ENCODE measurements around the gene MPV17L2. TPM values are rescaled to one million over a fixed set of nuclear protein-coding genes. Genes with fewer than 3 reads are reported as not detected.
A peak's percentile ranks its signal among the peaks of the same experiment; 100 is the strongest.

MPV17L2 gene
- total RNA-seq, 2 donors from 2014 or later, result 9.8 to 10.1 TPM

DNA sequence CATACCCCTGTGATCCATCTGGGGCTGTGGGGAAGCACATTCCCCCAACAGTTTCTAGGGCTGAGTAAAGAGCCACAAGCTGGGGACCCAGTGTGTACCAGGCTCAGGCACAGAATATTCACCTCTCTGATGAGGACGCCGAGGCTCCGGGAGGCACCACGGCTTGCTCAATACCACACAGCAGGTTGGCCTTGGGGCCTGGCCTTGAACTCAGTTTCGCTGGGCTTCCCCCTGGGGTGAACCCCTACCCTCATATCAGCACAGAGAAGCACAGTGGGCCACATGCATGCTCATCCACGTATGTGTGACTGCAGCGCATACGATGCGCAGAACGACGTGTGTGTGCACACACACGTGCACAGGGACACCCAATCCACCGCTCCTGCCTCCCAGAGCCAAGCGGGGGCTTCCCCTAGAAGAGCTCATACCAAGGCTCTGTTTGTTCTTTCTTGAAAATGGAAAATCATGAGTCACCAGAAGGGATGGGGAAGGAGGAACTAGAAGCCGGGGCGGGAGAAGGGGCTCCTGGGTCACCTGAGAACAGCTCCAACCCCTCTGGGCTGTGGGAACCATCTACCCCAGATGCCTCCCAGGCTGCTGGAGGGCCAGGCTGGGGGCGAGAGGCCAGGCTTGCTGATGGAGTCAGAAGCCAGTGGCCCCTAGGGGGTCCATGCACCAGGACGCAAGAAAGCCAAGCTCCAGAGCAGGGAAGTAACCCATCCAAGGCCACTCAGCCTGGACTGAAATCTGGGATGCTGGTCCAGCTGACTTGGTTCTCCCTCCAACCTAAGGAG is 38.1 kb downstream of the MPV17L2 start:
- H3K27ac Mint-ChIP-seq, result no peak overlapping the region
- no peak for ATAC-seq (replicated peaks in 1 of 2)
- H3K27me3 Mint-ChIP-seq (ENCODE audit: low read depth), result peaks cover 71% of the 10 kb centered on the region
- H3K4me1 Mint-ChIP-seq (ENCODE audit: low read depth), result peaks cover 12% of the 10 kb centered on the region
- no peak for DNase-seq
- peaks cover 0 to 3% of the 10 kb centered on the region in 2 donors for H3K36me3 Mint-ChIP-seq (ENCODE audit: insufficient read depth in 2 of 2)
- H3K4me3 Mint-ChIP-seq, result no peak overlapping the region
- H3K9me3 Mint-ChIP-seq, result no peaks in the 10 kb centered on the region

DNA sequence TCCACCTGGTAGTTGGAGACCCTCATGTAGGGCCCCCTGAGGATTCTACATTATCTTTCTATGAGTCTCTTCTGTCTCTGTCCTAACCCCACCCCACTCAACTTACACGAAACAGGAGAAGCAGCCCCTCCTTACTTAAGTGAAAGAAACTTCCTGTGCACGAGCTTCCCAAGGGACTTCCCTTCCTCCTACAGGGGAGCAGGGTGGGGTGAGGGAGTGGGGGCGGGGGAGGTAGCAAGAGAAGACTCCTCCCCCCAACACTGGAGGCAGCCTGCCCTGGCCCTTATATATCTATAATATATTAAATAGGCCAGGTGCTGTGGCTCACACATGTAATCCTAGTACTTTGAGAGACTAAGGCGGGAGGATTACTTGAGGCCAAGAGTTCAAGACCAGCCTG is 38.8 kb downstream of the MPV17L2 start:
- Mint-ChIP-seq H3K36me3 (ENCODE audit: insufficient read depth in 2 of 2) (peaks cover 0 to 3% of the 10 kb centered on the region in 2 donors), H3K4me3 (no peak overlapping the region), H3K9me3 (no peaks in the 10 kb centered on the region), H3K4me1 (ENCODE audit: low read depth) (peaks cover 12% of the 10 kb centered on the region), H3K27me3 (ENCODE audit: low read depth) (peaks cover 68% of the 10 kb centered on the region), H3K27ac (no peak overlapping the region)
- ATAC-seq (replicated peaks in 1 of 2) (no peak), DNase-seq (no peak)

DNA sequence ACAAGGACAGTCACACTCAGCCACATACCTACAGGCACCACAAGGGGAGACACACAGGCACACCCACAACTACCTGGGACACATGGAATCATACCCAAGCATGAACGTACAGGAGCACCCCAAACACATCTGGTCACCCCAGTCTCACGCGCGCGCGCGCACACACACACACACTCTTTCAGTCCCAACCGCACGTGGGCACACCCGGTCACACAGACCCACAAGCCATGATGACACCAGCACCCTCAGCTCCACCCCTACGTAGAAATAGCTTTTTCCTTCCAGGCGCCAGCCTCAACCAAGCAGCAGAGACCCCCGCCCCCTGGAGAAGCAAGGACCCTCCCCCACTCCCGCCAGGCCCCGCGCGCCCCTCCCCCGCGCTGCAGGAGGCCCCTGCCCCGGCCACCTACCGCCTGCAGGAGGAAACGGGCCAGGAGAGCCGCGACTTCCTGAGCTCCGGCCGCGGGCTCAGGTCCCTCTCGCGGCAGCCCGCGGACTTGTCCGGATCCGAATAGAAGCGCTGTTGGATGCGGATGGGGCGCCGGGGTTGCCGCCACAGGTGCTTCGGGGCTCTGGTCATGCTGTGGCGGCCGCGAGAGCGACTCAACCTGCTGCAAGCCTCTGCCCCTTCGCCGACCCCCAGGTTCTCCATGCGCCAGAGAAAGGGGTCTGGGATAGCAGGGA is 39.7 kb downstream of the MPV17L2 start:
- Mint-ChIP-seq H3K9me3 (no peaks in the 10 kb centered on the region), H3K4me3 (no peak overlapping the region), H3K36me3 (ENCODE audit: insufficient read depth in 2 of 2) (peaks cover 0 to 3% of the 10 kb centered on the region in 2 donors), H3K27me3 (ENCODE audit: low read depth) (peaks cover 59% of the 10 kb centered on the region), H3K27ac (no peak overlapping the region), H3K4me1 (ENCODE audit: low read depth) (peaks cover 12% of the 10 kb centered on the region)
- DNase-seq, result peak in 1 of 2 donors; percentile 33
- ATAC-seq (replicated peaks in 1 of 2), result peak; percentile 44 to 62

DNA sequence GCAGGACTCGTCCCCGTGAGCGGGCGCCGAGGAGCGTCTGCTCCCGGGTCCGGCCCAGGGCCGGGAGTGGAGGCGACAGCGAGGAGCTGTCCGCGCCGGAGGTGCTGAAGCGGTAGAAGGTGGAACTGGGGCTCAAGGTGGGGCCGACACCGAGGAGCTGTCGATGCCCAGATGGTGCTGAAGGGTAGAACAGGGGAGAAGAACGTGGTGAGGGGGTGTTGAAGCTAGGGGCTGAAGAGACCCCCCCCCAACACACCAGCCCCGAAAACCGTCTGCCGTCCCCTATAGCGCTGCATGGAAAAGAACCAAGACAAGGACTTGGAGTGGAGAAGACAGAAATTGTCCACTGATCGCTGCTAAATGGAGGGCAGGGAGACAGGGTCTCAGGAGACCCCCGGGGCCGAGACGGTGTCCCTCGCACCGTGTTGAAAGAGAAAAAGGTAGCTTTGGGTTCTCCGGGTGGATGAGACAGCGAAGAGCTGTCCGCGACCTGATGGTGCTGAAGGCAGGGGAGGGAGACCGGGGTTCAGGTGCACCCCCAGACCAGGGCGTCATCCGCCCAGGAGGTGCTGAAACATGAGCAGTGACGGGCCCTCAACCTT is 40.3 kb downstream of the MPV17L2 start:
- H3K27me3 Mint-ChIP-seq (ENCODE audit: low read depth), result peaks cover 55% of the 10 kb centered on the region
- peak; percentile 51 to 65 for DNase-seq
- peaks cover 0 to 3% of the 10 kb centered on the region in 2 donors for H3K36me3 Mint-ChIP-seq (ENCODE audit: insufficient read depth in 2 of 2)
- no peak overlapping the region for H3K27ac Mint-ChIP-seq
- H3K9me3 Mint-ChIP-seq, result no peaks in the 10 kb centered on the region
- peaks cover 12% of the 10 kb centered on the region for H3K4me1 Mint-ChIP-seq (ENCODE audit: low read depth)
- H3K4me3 Mint-ChIP-seq, result no peak overlapping the region
- ATAC-seq (replicated peaks in 1 of 2), result peak; percentile 52 to 57

DNA sequence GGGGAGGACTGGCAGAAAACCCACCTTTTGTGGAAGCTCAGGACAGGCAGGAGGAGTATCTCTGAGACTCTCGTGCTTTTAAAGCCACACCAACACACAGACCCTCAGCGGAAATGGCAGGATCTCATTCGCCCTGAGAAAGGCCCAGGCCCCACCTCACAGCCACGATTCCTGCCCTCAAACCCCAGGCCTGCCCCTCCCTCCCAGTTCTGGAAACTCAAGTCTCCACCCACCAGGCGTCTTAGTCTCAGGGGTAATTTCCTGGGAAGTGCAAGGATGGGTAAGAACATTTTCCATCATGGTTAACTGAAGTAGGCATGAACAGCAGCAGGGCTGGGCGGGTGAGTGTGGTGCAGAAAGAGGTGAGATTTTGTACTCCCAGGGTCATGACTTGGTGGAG is 41.2 kb downstream of the MPV17L2 start:
- H3K9me3 Mint-ChIP-seq, result no peaks in the 10 kb centered on the region
- ATAC-seq (replicated peaks in 1 of 2), result no peak
- H3K27ac Mint-ChIP-seq, result no peak overlapping the region
- peaks cover 58% of the 10 kb centered on the region for H3K27me3 Mint-ChIP-seq (ENCODE audit: low read depth)
- H3K36me3 Mint-ChIP-seq (ENCODE audit: insufficient read depth in 2 of 2), result peaks cover 0 to 3% of the 10 kb centered on the region in 2 donors
- no peak for DNase-seq
- no peak overlapping the region for H3K4me3 Mint-ChIP-seq
- H3K4me1 Mint-ChIP-seq (ENCODE audit: low read depth), result peaks cover 12% of the 10 kb centered on the region

DNA sequence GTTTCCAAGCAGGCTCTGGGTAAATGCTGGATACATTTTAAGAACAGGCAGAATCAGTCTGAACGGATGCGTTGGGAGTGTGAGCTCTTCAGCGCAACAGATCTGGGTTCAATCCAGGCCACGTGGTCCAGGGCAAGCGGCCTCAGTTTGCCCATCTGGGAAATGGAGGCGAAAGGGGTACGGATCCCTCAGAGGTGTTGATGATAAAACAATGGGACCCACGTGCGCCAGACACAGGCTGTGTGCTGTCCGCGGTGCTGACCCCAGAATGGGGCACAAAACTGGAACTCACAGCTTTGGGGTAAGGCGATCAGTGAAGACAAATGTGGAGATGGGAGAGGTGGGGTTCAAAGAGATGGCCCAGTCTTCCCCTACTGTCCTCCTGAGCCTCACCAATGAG is 46.3 kb downstream of the MPV17L2 start:
- ATAC-seq (replicated peaks in 1 of 2), result no peak
- Mint-ChIP-seq H3K4me3 (no peak overlapping the region), H3K27me3 (ENCODE audit: low read depth) (peaks cover 17% of the 10 kb centered on the region), H3K4me1 (ENCODE audit: low read depth) (no peaks in the 10 kb centered on the region), H3K36me3 (ENCODE audit: insufficient read depth in 2 of 2) (no peaks in the 10 kb centered on the region), H3K9me3 (no peaks in the 10 kb centered on the region), H3K27ac (no peak overlapping the region)
- no peak for DNase-seq

DNA sequence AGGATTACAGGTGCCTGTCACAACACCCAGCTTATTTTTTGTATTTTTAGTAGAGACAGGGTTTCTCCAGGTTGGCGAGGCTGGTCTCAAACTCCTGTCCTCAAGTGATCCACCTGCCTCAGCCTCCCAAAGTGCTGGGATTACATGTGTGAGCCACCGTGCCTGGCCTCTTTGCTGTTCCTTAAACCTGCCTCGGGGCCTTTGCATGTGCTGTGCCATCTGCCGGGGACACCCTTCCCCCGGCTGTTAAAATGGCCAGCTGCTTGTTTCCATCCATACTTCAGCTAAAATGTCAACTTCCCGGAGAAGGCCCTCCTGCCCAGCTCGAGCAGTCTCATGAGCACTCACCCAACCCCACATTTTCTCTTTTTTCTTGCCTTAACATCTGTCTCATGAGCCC is 52.3 kb downstream of the MPV17L2 start:
- Mint-ChIP-seq H3K4me1 (ENCODE audit: low read depth) (no peaks in the 10 kb centered on the region), H3K9me3 (no peaks in the 10 kb centered on the region), H3K36me3 (ENCODE audit: insufficient read depth in 2 of 2) (no peaks in the 10 kb centered on the region), H3K27me3 (ENCODE audit: low read depth) (no peaks in the 10 kb centered on the region), H3K4me3 (no peak overlapping the region), H3K27ac (no peak overlapping the region)
- DNase-seq (no peak), ATAC-seq (replicated peaks in 1 of 2) (no peak)

Other genes with a start within 250 kb of the MPV17L2 start
- gene KCNN1, start 226.1 kb upstream of the MPV17L2 start, total RNA-seq, result 1 to 10 TPM in 1 of 2 donors, under 1 TPM in 1; 0.69 to 1.2 TPM
- gene ARRDC2, start 185.0 kb upstream of the MPV17L2 start, total RNA-seq, result 10 to 100 TPM; 41.4 to 47.9 TPM
- gene IL12RB1, start 106.3 kb upstream of the MPV17L2 start, total RNA-seq, result 10 to 100 TPM; 13.4 to 20.4 TPM
- gene MAST3, start 95.4 kb upstream of the MPV17L2 start, total RNA-seq, result 10 to 100 TPM; 22.4 to 23.2 TPM
- 10 to 100 TPM; 13.3 to 15.4 TPM for gene PIK3R2, start 40.1 kb upstream of the MPV17L2 start, total RNA-seq
- gene IFI30, start 19.4 kb upstream of the MPV17L2 start, total RNA-seq, result 10 to 100 TPM; 10.2 to 11.4 TPM
- 1 to 10 TPM; 1.8 to 1.9 TPM for gene RAB3A, start 10.8 kb downstream of the MPV17L2 start, total RNA-seq
- gene PDE4C, start 33.2 kb downstream of the MPV17L2 start, total RNA-seq, result under 1 TPM in 1 of 2 donors, not detected in 1; 0.10 TPM
- gene IQCN, start 81.2 kb downstream of the MPV17L2 start, total RNA-seq, result 1 to 10 TPM; 2.2 to 2.8 TPM
- gene JUND, start 88.4 kb downstream of the MPV17L2 start, total RNA-seq, result 100 to 1,000 TPM; 197 to 235 TPM
- 100 to 1,000 TPM; 178 to 250 TPM for gene LSM4, start 129.9 kb downstream of the MPV17L2 start, total RNA-seq
- gene PGPEP1, start 147.4 kb downstream of the MPV17L2 start, total RNA-seq, result 10 to 100 TPM; 55.5 to 58.0 TPM
- under 1 TPM in 1 of 2 donors, not detected in 1; 0.60 TPM for gene GDF15, start 192.9 kb downstream of the MPV17L2 start, total RNA-seq
- gene LRRC25, start 204.4 kb downstream of the MPV17L2 start, total RNA-seq, result not detected
- 10 to 100 TPM; 46.8 to 48.1 TPM for gene SSBP4, start 226.2 kb downstream of the MPV17L2 start, total RNA-seq
- 10 to 100 TPM; 20.5 to 24.8 TPM for gene ISYNA1, start 244.9 kb downstream of the MPV17L2 start, total RNA-seq

Measured in activated T-cell treated with anti-CD3 and anti-CD28 coated beads, Interleukin-2, amount 50 U/mL, for 72 hours (primary cell).